Measurements from ENCODE around the gene PCDHB6.
"Not testable (repeated sequence)": the region's sequence is repeated elsewhere in the genome, so short reads cannot be mapped to it uniquely, and the experiment has no call there.

GRCh38 chr5:141157356-141157755, 7.5 kb downstream of the PCDHB6 start:
- TF ChIP-seq, protein P1, sequence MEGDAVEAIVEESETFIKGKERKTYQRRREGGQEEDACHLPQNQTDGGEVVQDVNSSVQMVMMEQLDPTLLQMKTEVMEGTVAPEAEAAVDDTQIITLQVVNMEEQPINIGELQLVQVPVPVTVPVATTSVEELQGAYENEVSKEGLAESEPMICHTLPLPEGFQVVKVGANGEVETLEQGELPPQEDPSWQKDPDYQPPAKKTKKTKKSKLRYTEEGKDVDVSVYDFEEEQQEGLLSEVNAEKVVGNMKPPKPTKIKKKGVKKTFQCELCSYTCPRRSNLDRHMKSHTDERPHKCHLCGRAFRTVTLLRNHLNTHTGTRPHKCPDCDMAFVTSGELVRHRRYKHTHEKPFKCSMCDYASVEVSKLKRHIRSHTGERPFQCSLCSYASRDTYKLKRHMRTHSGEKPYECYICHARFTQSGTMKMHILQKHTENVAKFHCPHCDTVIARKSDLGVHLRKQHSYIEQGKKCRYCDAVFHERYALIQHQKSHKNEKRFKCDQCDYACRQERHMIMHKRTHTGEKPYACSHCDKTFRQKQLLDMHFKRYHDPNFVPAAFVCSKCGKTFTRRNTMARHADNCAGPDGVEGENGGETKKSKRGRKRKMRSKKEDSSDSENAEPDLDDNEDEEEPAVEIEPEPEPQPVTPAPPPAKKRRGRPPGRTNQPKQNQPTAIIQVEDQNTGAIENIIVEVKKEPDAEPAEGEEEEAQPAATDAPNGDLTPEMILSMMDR (IDR thresholded peaks at IDR 0.05; ENCODE audit: insufficient read depth, low read length), result not testable (repeated sequence)
- TF ChIP-seq GABPA (IDR thresholded peaks at IDR 0.05; ENCODE audit: low read depth), result not testable (repeated sequence)
